HG03432 (cell line): ENCODE results near the gene NFYA.
"Not testable (repeated sequence)": the region's sequence is repeated elsewhere in the genome, so short reads cannot be mapped to it uniquely, and the experiment has no call there.

Source experiments
- ATAC-seq: cut with Tn5 transposase; IDR thresholded peaks from one replicate; pipeline ENCODE4 v1.9.1; 2021; ENCODE audit warnings: mild to moderate bottlenecking, moderate library complexity; ENCODE audit not compliant: unreplicated experiment

NFYA gene

GRCh38 chr6:41100871-41101287 is 28.1 kb downstream of the NFYA start:
- no peak for ATAC-seq

- no peak for ATAC-seq
Observed at GRCh38 chr6:41103847-41104246, 31.1 kb downstream of the NFYA start.

- ATAC-seq = no peak
Observed at GRCh38 chr6:41111017-41111416, 38.2 kb downstream of the NFYA start.

GRCh38 chr6:41115027-41115426 is 42.3 kb downstream of the NFYA start:
- ATAC-seq = not testable (repeated sequence)

- ATAC-seq = no peak
Observed at GRCh38 chr6:41119508-41119907, 46.7 kb downstream of the NFYA start.

- ATAC-seq = no peak
Observed at GRCh38 chr6:41120058-41120457, 47.3 kb downstream of the NFYA start.

- ATAC-seq = no peak
Observed at GRCh38 chr6:41122373-41122772, 49.6 kb downstream of the NFYA start.

GRCh38 chr6:41122918-41123317 is 50.1 kb downstream of the NFYA start:
- no peak for ATAC-seq

- ATAC-seq = no peak
Observed at GRCh38 chr6:41125282-41125681, 52.5 kb downstream of the NFYA start.

- ATAC-seq = no peak
Observed at GRCh38 chr6:41132254-41132653, 59.5 kb downstream of the NFYA start.

- no peak for ATAC-seq
Observed at GRCh38 chr6:41135062-41135832, 62.5 kb downstream of the NFYA start.

GRCh38 chr6:41136911-41137310 is 64.1 kb downstream of the NFYA start:
- ATAC-seq = no peak

- no peak for ATAC-seq
Observed at GRCh38 chr6:41147917-41148316, 75.1 kb downstream of the NFYA start.
